ENCODE measurements around the gene VAV3. TPM values are rescaled to one million over a fixed set of nuclear protein-coding genes. Genes with fewer than 3 reads are reported as not detected.
"Not testable (repeated sequence)": the region's sequence is repeated elsewhere in the genome, so short reads cannot be mapped to it uniquely, and the experiment has no call there.

VAV3 gene
- total and polyA plus RNA-seq, 2 donors, result 3.8 to 24.2 TPM

DNA sequence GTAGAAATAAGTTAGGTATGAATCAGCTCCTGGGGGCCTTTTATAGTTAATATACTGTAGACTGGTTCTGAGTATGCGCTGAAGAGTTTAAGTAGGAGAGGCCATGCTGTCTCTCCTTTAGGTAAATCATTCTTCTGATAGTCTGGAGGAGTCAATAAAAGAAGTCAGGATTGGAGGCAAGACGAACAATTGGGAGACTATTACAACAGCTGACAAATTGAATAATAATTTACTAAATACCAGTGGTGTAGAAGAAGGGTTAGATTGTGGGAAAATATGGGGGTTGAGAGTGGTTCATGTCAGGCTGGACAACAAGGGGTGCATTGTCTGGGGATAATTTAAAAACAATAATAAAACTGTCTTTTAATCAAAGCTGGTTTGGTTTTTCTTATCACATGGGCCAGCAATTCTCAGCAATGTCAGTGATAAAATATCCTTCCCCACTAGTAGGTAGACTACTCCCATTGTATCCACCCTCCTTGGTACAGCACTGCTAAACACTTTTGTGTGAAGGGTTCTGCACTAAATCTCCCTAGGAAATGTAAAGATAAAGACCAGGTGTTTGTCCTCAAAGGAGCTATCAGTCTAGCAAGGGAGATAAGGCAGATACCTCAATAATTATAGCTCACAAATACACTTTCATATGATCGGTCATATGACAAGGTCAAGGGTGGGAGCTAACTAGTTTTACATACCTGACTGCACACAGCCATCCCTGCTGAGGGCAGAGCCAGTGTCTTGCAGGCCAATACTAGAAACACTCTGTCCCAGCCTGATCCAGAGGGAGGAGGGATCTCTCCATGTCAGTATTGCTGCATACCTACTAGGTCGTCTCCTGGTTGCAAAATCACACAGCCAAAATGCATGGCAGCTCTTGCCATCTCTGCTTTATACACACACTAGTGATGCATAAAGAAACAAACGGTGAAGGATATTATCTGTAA, 299.7 kb downstream of the VAV3 start:
- no peak overlapping the region for H3K4me3 ChIP-seq (ENCODE audit: low read depth, low read length)
- no peak overlapping the region for H3K27ac ChIP-seq (ENCODE audit: low read depth)
- no peaks in the 10 kb centered on the region for H3K4me1 ChIP-seq (ENCODE audit: insufficient read depth)
- no peak for DNase-seq (ENCODE audit: extremely low spot score)
- H3K36me3 ChIP-seq (ENCODE audit: insufficient read depth), result no peaks in the 10 kb centered on the region
- WGBS, result 61% methylated on average over 5 of the region's 5 CpGs

DNA sequence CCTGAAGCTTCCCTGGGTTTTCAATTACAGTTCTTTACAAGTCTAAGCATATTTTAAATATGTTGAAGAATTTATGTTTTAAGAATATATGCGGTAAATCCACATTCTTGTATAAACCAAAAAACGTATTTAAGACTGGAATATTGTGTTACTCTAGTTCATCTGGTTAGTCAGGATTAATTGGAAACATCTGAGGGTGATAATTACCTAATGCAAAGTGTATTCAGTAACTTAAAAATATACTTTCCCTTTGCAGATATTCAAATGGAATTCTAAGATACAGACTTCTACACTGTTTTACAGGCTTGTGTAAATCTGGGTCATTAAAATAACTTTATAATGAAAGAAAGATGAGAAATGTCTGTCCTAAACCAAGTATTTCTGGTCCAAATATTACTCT, 302.0 kb downstream of the VAV3 start:
- no peak for DNase-seq (ENCODE audit: extremely low spot score)
- no peaks in the 10 kb centered on the region for H3K4me1 ChIP-seq (ENCODE audit: insufficient read depth)
- WGBS, result 81% methylated on average over 2 of the region's 2 CpGs
- H3K4me3 ChIP-seq (ENCODE audit: low read depth, low read length), result no peak overlapping the region
- no peaks in the 10 kb centered on the region for H3K36me3 ChIP-seq (ENCODE audit: insufficient read depth)
- H3K27ac ChIP-seq (ENCODE audit: low read depth), result no peak overlapping the region

DNA sequence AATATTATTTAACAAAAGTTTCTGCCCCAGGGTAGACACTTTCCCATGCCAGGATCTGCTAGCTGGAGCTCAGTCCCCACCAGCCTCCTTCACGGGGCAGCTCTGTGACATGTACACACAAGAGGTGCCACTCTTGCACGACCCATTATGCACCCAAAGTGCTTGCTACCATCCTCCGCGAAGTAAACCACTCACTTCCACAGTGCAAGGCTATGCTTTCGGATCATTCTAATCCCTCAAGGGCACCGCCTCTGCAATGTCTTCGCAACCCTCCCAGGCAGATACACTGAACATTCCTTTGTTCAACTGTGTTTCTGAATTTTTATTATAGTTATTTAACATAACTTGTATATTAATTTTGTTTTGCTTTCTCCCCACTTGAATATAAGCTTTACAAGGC, 303.8 kb downstream of the VAV3 start:
- no peaks in the 10 kb centered on the region for H3K4me1 ChIP-seq (ENCODE audit: insufficient read depth)
- DNase-seq (ENCODE audit: extremely low spot score), result no peak
- H3K36me3 ChIP-seq (ENCODE audit: insufficient read depth), result no peaks in the 10 kb centered on the region
- WGBS, result 87% methylated on average over 7 of the region's 7 CpGs
- no peak overlapping the region for H3K27ac ChIP-seq (ENCODE audit: low read depth)
- no peak overlapping the region for H3K4me3 ChIP-seq (ENCODE audit: low read depth, low read length)

DNA sequence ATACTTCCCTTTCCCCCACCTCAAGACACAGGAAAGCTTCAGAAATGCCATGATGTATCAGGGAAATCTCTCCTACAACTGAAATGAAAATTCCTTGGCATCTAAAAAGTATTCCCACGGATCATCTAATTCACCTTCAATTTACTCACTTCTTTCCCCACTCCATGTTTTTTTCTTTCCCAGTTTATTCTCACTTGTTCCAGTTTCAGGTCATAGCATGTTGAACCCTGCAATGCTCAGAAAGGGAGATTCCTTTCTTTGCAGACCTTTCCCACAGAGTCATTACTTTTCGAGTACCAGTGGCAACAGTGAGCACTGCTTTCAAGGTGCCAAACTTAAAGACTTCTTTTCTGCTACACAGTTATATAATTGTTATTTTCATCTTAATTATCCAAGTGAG, 305.0 kb downstream of the VAV3 start:
- no peak overlapping the region for H3K27ac ChIP-seq (ENCODE audit: low read depth)
- WGBS, result 86% methylated on average over 2 of the region's 2 CpGs

DNA sequence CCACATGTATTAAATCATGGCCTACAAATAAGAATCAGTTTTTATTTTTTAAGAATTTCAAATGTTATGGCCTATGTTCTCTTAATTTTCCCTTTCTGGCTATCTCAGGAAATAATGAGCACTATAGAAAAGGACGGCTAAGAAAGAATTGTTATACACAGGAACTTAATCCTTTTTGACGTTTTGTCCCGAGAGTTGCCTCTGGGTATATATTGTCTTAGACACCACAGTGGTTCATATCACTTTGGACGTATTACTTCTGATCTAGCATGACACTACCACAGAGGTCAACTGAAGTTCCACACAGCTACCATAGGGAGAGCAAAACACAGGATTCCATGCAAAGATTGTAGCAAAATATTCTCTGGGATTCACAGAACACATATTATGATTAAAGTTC, 307.6 kb downstream of the VAV3 start:
- Histone ChIP-seq H3K4me1 (ENCODE audit: insufficient read depth) (no peaks in the 10 kb centered on the region), H3K4me3 (ENCODE audit: low read depth, low read length) (no peak overlapping the region), H3K36me3 (ENCODE audit: insufficient read depth) (no peaks in the 10 kb centered on the region), H3K27ac (ENCODE audit: low read depth) (no peak overlapping the region)
- no peak for DNase-seq (ENCODE audit: extremely low spot score)
- 78% methylated on average over 4 of the region's 4 CpGs for WGBS

More for the DNA sequence above, 305.0 kb downstream of the VAV3 start:
- H3K4me3 ChIP-seq (ENCODE audit: low read depth, low read length), result no peak overlapping the region
- no peak for DNase-seq (ENCODE audit: extremely low spot score)
- H3K4me1 ChIP-seq (ENCODE audit: insufficient read depth), result no peaks in the 10 kb centered on the region
- H3K36me3 ChIP-seq (ENCODE audit: insufficient read depth), result no peaks in the 10 kb centered on the region

DNA sequence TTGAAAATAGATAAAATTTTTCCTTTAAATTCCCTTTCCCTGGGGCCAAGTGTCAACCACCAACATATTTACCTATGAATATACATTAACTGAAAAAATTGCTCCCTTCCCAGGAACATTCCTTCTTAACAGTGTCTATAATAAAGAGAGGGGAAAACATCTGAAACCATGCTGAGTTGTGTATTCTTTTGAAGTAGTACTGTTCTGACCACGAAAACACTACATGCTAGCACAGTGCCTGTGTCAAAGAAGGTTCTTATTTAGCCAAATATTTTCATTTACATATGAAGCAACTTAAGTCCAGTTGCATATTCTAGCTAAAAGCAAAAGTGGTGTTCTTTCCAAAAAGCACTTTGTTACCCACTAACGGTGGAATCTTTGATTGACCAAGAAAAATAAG, 311.2 kb downstream of the VAV3 start:
- DNase-seq (ENCODE audit: extremely low spot score), result no peak
- whole genome bisulfite sequencing, result 79% methylated on average over 2 of the region's 2 CpGs
- no peaks in the 10 kb centered on the region for H3K4me1 ChIP-seq (ENCODE audit: insufficient read depth)
- no peak overlapping the region for H3K4me3 ChIP-seq (ENCODE audit: low read depth, low read length)
- peaks cover 2% of the 10 kb centered on the region for H3K36me3 ChIP-seq (ENCODE audit: insufficient read depth)
- H3K27ac ChIP-seq (ENCODE audit: low read depth), result no peak overlapping the region

DNA sequence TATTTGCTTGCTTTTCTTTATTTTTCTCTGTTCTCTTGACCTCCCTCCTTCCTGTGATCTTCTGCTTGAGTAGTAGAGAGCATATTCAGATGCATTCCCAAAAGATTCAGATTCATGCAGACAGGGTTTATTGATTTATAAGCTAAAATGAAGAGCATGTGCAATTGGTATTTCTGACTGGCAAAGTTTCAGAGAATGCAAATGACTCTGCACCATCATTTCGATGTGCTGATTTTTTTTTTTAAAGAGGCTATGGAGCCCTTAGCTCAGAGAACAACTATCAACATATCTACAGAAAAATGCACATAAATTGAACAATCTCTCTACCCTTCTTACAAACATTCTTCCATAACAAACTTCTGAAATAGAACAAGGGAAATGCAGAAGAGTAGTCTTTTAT, 312.0 kb downstream of the VAV3 start:
- Histone ChIP-seq H3K4me3 (ENCODE audit: low read depth, low read length) (no peak overlapping the region), H3K36me3 (ENCODE audit: insufficient read depth) (peaks cover 2% of the 10 kb centered on the region), H3K27ac (ENCODE audit: low read depth) (no peak overlapping the region), H3K4me1 (ENCODE audit: insufficient read depth) (no peaks in the 10 kb centered on the region)
- 53% methylated on average over 1 of the region's 1 CpG for WGBS
- DNase-seq (ENCODE audit: extremely low spot score), result no peak

DNA sequence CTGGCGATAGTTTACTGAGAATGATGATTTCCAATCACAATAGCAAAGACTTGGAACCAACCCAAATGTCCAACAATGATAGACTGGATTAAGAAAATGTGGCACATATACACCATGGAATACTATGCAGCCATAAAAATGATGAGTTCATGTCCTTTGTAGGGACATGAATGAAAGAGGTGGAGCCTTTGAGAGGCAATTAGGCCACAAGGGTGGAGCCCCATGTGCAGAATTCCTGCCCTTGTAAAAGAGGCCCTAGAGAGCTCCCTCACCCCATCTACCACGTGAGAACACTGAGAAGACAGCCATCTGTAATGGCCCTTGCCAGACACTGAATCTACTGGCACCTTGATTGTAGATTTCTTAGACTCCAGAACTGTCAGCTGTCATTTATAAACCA, 314.2 kb downstream of the VAV3 start:
- not testable (repeated sequence) for H3K36me3 ChIP-seq (ENCODE audit: insufficient read depth); H3K4me1 ChIP-seq (ENCODE audit: insufficient read depth); H3K4me3 ChIP-seq (ENCODE audit: low read depth, low read length); DNase-seq (ENCODE audit: extremely low spot score); H3K27ac ChIP-seq (ENCODE audit: low read depth)
- 95% methylated on average over 2 of the region's 2 CpGs for WGBS

DNA sequence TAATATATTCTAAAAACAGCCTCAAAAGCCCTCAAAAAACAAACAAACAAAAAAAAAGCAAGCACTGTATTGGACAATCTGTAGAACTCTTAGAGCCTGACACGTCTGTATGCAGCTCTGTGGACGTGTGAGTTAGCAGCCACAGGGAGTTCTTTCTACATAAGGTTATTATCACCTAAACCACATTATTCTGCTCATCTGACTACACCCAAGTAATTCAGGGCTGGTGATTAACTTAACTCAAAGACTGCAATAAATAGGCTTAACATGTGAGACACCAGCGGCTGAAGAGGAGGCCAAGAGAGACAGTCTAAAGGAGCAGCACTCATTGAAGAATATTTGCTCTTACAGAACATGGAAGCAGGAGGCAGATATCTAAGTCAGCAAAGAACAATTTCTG, 316.0 kb downstream of the VAV3 start:
- Histone ChIP-seq H3K4me3 (ENCODE audit: low read depth, low read length) (no peak overlapping the region), H3K27ac (ENCODE audit: low read depth) (no peak overlapping the region), H3K36me3 (ENCODE audit: insufficient read depth) (peaks cover 2% of the 10 kb centered on the region), H3K4me1 (ENCODE audit: insufficient read depth) (no peaks in the 10 kb centered on the region)
- DNase-seq (ENCODE audit: extremely low spot score), result no peak
- 56% methylated on average over 3 of the region's 3 CpGs for WGBS

DNA sequence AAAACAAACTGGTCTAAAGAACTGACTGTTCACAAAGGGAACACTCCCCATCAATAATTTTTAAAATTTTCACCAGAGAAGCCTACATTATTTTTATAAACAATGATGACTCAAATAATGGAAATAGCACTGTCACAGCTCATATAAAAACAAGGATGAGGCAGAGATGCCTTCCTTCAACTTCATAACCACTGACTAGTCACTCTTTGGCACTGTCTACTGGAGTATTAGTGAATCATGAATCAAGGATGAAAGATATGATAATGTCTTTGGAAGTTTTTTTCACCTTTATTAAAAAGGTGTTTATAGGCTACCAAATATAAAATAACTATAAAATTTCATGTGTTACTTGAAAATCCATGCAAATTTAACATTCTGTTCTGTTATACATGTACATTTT, 316.9 kb downstream of the VAV3 start:
- no peak overlapping the region for H3K27ac ChIP-seq (ENCODE audit: low read depth)
- H3K4me1 ChIP-seq (ENCODE audit: insufficient read depth), result no peaks in the 10 kb centered on the region

DNA sequence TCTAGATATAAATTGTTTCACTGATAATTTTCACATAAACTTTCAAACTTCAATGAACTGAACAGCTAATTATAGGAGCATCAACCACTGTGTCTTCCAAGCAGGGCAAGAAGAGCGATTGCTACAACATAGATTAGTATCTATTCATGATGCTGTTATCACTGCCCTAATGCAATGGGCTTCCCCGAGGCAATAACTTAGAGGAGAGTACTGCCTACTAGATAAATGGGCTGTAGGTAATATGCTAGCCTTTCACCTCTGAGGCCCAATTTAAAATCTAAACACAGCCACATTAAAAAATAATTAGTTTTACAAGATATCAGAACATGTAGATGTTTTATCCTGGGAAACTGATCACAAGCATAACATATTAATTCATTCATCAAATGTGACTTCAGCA, 318.0 kb downstream of the VAV3 start:
- H3K4me1 ChIP-seq (ENCODE audit: insufficient read depth), result peaks cover 1% of the 10 kb centered on the region
- no peak overlapping the region for H3K4me3 ChIP-seq (ENCODE audit: low read depth, low read length)
- WGBS, result 74% methylated on average over 2 of the region's 2 CpGs
- no peak overlapping the region for H3K27ac ChIP-seq (ENCODE audit: low read depth)
- H3K36me3 ChIP-seq (ENCODE audit: insufficient read depth), result peaks cover 2% of the 10 kb centered on the region
- no peak for DNase-seq (ENCODE audit: extremely low spot score)

More for the DNA sequence above, 316.9 kb downstream of the VAV3 start:
- H3K36me3 ChIP-seq (ENCODE audit: insufficient read depth), result peaks cover 2% of the 10 kb centered on the region
- no peak for DNase-seq (ENCODE audit: extremely low spot score)
- no peak overlapping the region for H3K4me3 ChIP-seq (ENCODE audit: low read depth, low read length)

DNA sequence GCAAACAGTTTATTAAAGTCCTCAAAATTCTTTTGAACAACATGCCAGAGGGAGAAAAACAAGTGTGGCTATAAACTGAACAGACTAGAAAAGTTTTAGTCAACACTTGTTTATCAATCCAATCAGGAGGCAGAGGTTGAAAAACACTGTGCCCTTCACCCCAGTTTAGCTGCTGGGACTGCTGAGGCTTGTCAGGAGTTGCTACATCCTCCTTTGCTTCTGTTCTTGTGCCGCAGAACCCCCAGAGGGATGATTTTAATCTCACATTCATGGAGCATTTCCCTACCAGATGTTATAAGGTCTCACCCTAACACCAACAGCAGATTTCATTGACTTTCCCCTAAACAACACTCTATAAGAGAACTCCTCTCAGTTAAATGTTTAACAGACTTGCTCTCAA, 321.2 kb downstream of the VAV3 start:
- Histone ChIP-seq H3K27ac (ENCODE audit: low read depth) (no peak overlapping the region), H3K4me1 (ENCODE audit: insufficient read depth) (peaks cover 2% of the 10 kb centered on the region), H3K4me3 (ENCODE audit: low read depth, low read length) (no peak overlapping the region), H3K36me3 (ENCODE audit: insufficient read depth) (no peaks in the 10 kb centered on the region)
- 66% methylated on average over 1 of the region's 1 CpG for WGBS
- no peak for DNase-seq (ENCODE audit: extremely low spot score)

DNA sequence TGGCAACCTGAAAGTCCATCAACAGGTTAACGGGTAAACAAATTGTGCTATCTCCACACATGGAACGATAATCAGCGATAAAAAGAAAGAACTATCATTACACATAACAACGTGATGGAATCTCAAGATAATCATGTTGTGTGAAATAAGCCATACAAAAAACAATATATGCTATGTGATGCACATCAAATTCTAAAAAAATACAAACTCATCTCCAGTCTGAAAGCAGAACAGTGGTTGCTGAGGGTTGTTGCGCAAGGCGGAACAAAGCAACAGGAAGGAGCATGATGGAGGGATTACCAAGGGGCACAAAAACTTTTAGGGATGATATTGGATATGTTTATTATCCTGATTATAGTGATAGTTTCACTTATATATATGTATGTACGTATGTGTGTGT, 324.8 kb downstream of the VAV3 start:
- Histone ChIP-seq H3K4me3 (ENCODE audit: low read depth, low read length) (no peak overlapping the region), H3K27ac (ENCODE audit: low read depth) (no peak overlapping the region), H3K36me3 (ENCODE audit: insufficient read depth) (no peaks in the 10 kb centered on the region), H3K4me1 (ENCODE audit: insufficient read depth) (peaks cover 2% of the 10 kb centered on the region)
- 87% methylated on average over 7 of the region's 7 CpGs for WGBS
- DNase-seq (ENCODE audit: extremely low spot score), result no peak

DNA sequence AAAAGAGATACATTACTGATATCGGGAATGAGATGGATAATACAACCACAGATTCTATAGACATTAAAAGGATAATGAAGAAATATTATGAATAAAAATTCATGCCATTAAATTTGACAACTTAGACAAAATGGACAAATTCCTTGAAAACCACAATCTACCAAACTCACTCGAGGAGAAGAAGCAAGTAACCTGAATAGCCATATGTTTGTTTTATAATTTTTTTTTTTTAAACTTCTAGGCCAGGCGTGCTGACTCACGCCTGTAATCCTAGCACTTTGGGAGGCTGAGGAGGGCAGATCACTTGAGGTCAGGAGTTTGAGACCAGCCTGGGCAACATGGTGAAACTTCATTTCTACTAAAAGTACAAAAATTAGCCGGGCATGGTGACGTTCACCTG, 327.9 kb downstream of the VAV3 start:
- Histone ChIP-seq H3K27ac (ENCODE audit: low read depth) (no peak overlapping the region), H3K4me1 (ENCODE audit: insufficient read depth) (peaks cover 2% of the 10 kb centered on the region), H3K4me3 (ENCODE audit: low read depth, low read length) (no peak overlapping the region), H3K36me3 (ENCODE audit: insufficient read depth) (no peaks in the 10 kb centered on the region)
- WGBS, result 84% methylated on average over 6 of the region's 6 CpGs
- no peak for DNase-seq (ENCODE audit: extremely low spot score)

Measured in urinary bladder (tissue), 4 donors.